Hematopoietic multipotent progenitor cell treated with erythropoietin and hydrocortisone succinate and interleukin-3 and kit ligand, for 6 days (in vitro differentiated cells): ENCODE data around the gene DEDD2.

ENCODE experiments used
- DNase-seq: peaks from one replicate; pipeline ENCODE4 v3.0.0-alpha.2; 2015

The DEDD2 gene

DNA sequence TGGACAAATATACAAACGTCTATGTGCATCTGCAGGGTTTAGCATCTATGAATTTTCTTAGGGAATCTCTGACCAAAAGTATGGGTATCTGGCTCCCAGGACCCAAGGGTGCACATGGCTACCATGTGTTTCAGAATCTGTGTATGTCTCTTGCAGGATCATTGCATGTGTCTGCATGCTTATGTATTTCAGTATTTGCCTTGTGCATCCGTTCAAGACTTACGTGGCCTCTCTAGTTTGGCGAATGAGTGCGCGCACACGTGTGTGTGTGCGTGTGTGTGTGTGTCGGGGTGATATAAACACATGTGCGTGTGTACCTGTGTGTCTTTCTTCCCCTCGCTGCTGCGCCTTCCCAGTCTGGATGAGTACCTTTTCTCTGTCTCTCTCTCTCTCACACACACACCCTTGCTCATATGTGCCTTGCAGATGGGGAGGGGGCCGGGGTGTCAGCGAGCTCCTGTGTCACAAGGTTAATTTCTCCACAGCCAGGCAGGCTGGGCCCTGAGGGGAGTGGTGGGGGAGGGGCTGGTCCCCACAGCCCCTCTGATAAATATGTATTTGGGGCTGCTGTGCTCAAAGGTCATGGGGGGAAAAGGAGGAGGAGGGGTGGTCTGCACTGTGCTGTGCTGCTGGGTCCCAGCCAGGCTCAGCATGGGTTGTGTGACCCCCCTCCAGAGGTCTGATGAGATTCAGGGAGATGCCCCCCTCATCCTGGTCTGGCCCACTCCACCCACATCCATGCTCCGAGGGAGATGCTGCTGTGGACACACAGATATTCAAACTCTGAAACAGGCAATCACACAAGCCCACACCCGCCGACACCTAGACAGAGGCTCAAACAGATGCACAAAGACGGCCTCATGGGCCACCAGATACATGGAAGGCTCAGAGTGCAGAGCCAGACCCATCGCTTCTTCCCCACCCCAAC lies 47.7 kb downstream of the DEDD2 start:
- DNase-seq = no peak

DNA sequence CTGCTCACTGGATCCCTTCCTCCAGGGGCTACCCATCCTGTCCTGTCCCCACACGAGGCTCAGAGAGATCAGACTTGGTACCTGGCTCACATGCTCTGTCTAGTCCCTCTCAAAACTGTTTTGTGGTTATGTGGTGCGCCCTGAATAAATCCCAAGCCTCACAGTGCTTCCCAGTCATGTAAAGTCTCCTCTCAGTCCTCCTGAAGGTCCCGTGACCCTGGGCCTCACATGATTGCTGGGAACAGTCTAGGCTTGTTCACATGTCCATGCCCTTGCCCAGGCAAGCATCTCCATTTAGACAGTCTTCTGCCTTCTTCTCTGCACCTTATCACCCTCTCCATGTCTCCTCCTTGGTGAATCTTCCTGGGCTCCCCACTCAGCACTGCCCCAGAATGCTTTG lies 49.3 kb downstream of the DEDD2 start:
- no peak for DNase-seq

DNA sequence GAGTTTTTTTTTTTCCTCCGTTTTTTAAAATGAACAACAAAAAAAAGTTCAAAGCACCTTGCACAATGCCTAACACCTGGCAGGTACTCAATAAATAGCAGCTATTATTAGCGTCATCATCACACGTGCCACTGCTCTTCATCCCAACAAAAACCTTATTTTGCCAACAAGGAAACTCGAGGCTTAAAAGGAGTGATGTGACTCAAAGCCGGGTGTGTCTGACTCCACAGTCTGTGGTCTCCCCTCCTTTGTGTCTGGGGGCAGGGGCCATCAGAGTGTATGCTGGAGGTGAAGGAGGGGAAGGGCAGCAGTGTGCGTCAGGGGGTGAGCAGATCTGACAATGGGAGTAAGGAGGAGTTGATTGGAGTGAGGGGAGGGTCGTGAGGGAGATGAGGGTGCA lies 51.2 kb downstream of the DEDD2 start:
- DNase-seq = no peak

DNA sequence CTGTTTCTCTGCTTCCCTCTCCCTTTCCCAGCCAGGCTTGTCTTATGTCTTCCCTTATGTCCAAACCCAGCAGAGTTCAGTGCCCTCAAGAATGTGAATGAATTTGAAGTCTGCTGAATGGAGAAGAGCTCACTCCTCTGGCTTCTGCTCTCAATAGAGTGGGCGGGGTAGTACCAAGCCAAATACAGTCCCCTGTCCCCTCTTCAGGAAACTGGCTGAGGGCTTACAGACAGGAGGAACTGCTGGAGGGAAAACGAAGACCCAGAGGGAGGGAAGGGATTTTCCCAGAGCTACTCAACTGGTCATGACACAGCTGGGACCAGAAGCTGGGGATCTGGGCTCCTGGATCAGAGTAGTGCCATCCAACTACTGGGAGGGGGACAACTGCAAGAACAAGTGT lies 52.3 kb downstream of the DEDD2 start:
- DNase-seq = no peak

DNA sequence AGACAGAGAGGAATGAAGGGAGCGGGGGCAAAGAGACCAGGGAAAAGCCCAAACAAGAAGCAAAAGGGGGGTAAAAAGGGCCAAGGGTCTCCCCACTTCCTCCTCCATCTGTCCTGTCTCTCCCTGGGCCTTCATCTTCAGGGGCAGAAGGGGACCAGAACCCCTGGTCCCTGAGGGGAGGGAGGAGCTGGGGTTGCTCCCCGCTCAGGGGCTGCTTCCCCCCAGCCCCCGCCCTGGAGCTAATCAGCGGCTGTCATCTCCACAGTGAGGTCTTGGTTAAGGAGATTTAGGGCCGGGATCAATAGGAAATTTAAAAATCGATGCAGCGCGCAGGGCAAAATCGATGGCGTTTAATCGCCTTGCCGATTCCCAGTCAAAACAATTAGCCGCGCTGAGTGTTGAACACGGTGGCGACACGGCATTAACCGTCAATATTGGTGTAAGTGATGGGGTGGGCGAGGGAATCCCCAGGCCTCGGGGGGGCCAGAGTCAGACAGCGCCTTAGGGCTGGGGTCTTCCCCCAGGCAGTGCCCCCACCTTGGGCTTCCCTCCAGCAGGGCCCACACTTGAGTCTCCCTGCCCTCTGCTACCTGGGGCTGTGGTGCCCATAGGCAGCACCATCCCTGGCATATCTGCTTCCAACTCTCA lies 55.7 kb downstream of the DEDD2 start:
- DNase-seq = no peak

DNA sequence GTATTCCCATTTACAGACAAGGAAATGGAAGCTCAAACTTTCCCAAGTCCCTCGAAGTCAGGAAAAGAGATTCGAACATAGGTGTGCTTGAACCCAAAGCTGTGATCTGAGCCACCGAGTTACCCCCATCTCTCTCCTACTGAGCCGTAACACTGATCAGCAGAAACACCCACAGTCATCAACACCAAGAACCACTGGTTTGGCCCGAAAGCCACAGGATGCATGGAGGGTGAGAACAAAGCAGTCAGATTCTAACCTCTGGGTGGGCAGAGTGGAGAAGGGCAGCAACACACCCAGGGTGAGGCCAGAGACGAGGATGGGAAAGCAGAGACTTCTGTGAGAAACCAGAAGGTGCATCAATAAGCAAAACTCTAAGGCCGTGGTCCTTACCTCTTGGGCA lies 57.5 kb downstream of the DEDD2 start:
- DNase-seq = no peak

DNA sequence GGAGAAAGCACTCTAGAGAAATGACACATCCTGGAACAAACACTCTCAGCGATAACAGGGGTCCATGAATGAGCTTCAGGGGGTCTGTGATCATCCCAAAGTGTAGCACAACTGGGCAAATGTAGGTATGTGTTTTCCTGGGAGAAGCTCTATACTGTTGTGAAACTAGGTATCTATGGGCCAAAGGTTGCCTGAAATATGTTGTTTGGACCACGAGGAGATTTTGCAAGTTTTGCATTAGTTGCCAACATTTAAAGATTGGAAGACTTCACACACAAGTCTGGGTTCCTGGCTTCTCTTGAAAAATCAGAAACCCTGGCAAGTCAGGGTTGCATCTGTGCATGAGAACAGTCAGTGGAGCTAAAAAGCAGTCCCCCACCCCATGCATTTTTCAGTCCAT lies 58.6 kb downstream of the DEDD2 start:
- no peak for DNase-seq

DNA sequence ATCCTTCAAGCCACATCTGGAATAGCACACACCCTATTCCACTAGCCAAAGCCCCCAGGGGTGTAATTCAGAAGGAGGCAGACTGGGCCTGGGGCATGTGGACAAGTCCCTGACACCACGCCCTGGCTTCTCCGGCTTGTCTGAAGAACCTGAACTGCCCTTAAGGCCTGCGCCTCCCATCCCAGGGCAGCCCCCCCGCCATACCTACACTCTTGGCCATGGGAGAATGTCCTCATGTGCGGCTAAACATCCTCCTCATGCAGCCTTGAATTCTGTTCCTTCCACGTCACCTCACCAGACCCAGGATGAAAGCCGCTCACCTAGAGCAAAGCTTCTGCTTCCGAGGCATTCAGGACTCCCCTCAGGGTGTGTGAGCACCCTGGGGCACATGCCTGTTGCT lies 60.9 kb downstream of the DEDD2 start:
- DNase-seq = no peak

DNA sequence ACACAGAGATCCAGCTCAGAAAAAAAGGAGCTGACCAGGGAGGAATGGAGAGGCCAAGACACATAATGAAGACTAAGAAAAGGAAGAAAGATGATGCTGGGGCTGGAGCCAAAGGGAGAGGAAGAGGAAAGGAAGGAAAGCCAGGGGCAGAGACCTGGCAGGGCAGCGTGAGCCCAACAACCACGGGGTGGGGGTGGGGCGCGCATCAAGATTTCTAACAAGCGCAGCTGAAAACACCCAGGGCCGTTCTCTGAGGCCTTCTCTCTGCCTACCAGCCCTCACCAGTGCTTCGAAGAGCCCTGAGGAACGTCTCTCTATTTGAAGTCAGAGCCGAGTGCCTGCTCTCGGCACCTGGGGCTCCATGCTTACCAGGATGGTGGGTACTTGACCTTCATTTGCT lies 61.7 kb downstream of the DEDD2 start:
- no peak for DNase-seq

DNA sequence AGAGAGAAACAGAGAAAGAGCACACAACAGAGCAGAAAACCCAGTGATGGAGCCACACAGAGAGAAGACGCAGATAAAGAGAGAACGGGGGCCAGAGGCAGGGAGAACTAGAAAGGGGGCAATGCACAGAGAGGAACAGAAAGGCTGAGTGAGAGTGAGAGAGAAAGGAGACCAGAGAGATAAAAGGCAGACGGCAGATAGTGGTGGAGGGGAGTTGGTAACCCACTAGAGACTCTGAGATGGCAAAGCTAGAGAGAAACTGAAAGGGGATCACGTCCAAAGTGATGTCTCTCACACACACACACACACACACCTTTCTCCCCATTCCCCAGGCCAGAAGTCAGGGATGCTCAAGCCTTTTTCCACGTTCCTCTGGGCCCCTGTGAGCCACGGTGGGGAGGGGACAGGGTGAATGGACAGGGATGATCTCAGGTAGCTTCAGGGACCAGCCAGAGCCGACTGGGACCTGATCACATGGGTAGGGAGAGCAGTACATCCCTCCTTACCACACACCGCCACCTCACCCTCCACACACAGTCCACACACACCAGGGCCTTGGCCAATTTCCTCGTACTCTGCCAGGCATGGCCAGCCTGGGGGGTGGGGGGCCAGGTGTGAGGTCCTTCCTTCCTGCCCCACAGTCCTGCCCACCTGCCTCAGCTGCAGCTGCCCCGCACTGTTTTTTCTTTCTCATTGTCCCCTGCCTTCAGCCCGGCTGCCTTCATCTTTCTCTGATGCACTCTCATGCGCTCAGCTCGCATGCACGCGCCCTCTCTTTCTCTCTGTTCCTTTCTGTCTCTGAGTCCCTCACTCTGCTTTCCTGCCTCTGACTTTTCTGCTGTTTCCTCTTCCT lies 62.8 kb downstream of the DEDD2 start:
- no peak for DNase-seq

DNA sequence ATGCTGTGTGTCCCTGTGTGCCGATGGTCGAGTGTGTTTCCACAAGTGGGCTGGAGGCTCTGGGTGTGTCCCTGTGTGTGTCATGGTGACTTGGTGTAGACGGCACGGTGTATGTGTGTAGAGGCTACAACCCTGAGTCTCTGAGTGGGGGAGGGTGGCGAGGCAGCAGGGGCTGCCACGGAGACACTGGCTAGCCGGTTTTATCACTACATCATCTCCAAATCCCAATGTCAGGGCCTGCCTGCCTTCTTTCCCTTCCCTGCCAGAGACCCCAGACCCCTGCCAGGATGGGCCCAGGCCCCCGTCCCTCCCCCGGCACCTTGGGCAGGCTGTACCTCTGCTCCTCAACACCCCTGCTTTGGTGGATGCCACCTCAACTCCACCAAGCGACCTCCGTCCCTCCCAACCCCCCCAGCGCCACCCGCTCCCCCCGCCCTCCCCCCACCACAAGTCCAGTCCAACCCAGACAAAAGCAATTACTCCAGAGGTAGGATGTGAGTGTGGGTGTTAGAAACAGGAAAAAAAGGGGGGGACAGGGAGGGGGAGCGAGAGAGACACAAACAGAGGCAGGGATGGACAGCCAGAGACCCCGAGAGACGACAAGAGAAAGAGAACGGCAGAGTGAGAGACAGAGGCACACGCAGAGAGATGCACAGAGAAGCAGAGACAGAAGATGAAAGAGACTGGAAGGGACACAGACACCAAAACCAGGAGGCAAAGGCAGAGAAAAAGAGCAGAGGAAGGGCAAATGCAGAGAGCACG lies 63.6 kb downstream of the DEDD2 start:
- DNase-seq = no peak

DNA sequence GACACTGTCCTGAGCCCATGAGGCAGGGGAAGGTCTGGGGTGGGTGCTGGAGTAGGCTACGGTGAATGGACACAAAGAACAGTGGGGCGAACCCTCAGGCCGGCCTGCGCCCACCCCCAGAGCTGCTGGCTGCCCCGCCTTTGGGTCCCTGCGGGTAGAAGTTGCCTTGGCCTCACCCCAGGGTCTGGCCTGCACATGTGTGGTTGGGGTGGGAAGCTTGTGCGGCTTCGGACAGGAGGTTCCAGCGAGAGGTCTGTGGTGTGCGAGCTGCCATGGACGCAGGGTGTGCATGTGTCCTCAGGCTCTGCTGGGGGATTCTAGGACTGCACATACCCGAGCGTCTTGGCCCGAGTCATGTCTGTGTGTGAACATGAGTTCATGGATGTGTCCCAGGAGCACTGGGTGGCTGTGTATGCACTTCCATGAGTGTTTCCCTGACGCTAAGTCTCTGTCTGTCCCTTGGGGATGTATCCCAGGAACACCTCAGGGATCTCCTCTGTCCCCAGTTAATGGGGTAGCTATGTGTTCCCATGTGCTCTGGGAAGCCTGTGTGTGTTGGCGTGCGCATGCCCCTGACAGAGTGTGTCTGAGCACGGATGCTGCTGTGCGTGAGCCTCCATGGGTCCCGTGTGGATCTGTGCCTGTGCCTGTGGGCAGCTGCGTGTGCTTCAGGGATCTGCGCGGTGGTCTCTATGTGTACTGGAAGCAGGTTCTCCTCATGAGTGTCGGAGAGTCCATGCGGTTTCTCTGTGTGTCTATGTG lies 64.4 kb downstream of the DEDD2 start:
- no peak for DNase-seq

DNA sequence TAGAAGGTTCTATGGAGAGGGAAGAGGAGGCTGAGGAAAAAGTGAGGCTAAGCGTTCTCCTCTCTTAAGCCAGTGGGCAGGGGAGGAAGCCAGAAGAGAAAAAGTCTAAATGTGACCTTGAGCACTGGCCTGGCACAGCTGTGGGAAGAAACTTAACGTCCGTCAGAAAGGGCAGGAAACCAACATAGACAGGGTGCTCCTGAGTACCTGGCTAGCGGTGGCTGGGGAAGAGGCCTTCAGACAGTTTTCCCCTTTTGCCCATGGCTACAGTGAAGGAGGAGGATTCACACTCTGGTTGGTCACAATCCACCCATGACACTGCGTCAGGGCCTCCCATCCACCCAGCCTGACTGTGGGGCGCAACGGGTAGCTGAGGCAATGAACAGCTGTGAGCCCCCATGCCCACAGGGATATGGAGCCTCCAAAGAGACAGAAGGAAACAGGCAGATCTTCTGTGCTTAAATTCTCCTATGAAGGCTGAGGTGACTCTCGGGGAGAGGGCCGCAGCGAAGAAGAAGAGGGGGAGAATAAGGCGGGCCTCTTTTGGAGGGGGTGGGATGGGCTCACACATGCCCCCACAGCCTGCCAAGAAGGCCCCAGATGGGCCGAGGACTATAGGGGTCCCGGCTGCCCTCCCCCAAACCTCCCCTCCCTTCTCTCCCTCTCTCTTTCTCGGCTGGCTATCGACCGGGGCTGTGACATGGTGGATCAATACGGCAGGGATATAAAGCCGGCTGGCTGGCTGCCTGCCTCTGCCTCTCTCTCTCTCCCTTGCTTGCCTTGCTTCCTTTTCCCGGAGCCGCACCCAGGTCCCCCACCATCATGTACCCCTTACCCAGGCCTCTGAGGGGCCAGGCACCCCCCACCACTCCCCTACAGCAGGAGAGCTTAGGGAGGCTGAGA lies 65.4 kb downstream of the DEDD2 start:
- DNase-seq = no peak

DNA sequence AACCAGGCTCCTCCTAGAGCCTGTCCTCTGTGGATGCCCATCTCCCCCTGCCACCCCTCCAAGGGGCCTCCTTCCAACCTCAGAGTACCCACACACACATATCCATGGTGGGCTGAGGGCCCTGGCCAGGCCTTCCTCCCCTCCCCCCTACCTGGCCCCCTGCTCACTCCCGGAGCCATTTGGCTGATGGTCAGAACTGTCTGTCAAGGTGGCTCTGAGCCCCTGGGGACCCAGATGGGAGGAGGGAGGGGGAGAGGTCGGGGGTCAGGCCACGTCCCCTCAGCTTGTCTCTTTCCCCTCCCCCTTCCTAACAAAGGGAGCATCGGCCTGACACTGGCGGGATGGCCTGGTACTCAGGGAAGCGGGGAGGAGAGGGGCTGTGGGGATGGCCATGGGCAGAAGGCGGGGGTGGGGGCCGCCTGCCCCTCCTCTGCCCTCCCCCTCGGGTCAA lies 66.5 kb downstream of the DEDD2 start:
- no peak for DNase-seq

DNA sequence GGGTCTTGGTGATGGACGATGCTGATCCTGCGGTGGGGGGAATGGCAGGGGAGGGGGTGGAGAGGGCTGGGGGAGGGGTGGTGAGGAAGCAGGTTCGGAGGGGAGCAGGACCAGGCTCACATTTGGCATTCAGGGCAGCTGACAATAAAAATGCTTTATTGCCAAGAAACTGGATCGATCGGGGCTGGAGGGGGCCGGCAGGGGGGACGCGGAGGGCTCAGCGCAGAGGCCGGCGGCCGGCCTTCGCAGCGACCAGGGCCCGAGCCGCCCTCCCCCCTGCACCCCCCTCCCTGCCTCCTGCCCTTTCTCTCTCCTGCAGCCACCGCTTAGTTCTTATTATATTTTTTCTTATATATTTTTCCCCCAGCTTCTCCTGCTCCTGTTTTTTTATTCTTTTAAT lies 67.1 kb downstream of the DEDD2 start:
- no peak for DNase-seq

DNA sequence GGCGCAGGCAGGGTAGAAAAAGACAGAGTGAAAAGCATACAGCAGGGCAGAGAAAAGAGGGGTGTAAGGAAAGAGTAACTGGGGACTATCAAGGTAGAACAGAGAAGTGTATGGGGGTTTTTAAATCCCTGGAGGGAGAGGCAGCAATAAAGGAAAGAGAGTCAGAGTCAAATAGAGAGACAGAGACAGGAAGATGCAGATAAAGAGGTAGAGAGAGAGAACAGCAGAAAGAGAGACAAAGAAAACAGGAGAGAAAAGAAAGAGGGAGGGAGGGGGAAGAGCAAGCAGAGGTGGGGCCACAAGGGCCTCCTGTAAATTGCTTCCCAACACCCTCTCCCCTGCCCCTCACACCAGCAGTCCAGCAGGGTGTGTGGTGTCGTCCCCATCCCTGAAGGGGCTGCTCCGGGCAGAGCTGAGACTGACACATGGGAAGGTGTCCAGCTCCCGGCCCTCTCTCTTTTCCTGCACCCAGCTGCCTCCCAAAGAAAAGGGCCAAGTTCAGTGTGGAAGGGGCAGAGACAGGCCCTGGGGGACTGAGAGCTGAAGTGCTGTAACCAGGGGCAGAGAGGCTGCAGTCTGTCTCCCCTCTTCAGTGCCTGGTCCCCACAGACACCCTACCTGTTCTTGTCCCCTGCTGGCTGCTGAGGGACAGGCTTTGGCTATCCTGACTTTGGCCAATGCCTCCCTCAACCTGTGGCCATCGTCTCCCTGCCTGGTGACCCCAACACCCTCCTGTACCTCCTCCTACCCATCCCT lies 67.9 kb downstream of the DEDD2 start:
- no peak for DNase-seq
